Coronary artery (tissue), 2 donors: ENCODE measurements around the gene ZBTB20.

Experiments used
- DNase-seq: peaks from one replicate; pipeline ENCODE4 v3.0.0-alpha.2; 2017; ENCODE audit warnings: low spot score
- H3K27ac ChIP-seq, 2 donors: fragments of 200-600 bp; sonication (generic); one replicate each; pipeline ENCODE4 v1.5.1; 2016 to 2019
- H3K4me3 ChIP-seq: fragments of 200-600 bp; sonication (generic); 2 replicates; pipeline ENCODE4 v1.5.1; 2016; ENCODE audit warnings: mild to moderate bottlenecking, moderate library complexity
- TF ChIP-seq, protein P1 (sequence below): fragments of 200-600 bp; sonication (generic); IDR thresholded peaks from one replicate; pipeline ENCODE4 v1.5.1; 2019; ENCODE audit warnings: antibody characterized with exemption

Gene ZBTB20

DNA sequence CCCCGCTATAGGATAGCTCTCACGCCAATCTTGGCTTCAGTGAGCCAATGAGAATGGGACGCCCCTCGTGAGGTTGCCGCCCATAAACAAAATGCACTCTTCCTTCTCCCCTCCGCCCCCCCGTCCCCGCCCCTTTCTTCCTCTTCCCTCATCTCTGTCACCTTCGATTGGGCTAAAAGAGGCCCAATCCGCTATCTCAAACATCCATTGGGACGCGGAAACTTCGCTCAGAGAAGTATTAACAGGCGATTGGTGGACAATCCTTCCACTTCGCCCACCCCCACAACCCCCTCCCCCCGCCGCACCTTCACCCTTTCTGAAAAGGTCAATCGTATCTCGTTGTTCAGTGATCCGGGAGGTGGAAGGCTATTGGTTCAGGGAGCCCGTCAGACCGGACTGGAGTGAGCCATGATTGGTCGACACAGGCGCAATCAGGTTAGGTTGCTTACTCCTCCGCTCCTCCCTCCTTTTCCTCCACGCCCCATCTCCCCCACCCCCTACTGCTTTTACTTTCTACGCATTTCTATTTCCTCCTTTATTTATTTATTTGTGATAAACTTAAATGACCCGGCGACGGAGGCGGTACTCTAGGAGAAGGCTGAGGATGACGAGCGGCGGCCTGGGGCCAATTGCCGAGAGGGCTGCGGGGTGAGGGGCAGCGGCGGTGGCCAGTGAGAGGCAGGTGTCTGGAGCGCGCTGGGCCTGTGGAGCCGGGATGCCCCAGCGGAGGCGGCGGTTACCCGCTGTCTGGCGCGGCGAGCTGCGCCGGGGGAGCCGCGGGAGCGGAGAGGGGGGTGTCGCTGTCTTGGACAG lies 447 bp upstream of the ZBTB20 start:
- peak; percentile 100 for DNase-seq
- TF ChIP-seq, protein P1, sequence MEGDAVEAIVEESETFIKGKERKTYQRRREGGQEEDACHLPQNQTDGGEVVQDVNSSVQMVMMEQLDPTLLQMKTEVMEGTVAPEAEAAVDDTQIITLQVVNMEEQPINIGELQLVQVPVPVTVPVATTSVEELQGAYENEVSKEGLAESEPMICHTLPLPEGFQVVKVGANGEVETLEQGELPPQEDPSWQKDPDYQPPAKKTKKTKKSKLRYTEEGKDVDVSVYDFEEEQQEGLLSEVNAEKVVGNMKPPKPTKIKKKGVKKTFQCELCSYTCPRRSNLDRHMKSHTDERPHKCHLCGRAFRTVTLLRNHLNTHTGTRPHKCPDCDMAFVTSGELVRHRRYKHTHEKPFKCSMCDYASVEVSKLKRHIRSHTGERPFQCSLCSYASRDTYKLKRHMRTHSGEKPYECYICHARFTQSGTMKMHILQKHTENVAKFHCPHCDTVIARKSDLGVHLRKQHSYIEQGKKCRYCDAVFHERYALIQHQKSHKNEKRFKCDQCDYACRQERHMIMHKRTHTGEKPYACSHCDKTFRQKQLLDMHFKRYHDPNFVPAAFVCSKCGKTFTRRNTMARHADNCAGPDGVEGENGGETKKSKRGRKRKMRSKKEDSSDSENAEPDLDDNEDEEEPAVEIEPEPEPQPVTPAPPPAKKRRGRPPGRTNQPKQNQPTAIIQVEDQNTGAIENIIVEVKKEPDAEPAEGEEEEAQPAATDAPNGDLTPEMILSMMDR = no peak
- Histone ChIP-seq H3K27ac (peak overlapping the region; percentile 97 to 100), H3K4me3 (peak overlapping the region; percentile 83)

DNA sequence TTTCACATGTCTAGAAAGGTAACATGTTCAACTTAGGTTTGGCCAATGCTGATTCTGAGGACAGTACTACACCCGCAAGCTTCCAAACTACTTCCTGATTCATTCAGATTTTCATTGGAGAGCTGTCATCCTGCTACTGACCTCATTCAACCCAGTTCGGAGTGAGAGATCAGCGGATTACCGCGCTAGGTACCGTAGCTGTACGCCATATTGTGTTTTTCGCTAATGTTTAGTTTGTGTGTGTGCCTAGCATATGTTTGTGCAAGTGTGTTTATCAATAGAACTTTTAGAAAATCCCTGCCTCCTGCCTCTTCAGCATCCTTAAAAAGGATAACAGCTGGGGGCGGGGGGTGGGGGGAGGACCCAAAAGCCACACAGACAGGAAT lies 1.1 kb downstream of the ZBTB20 start:
- H3K27ac ChIP-seq = peak overlapping the region; percentile 97 to 99
- H3K4me3 ChIP-seq = peak overlapping the region; percentile 83
- DNase-seq = no peak
- TF ChIP-seq, protein P1 = no peak

DNA sequence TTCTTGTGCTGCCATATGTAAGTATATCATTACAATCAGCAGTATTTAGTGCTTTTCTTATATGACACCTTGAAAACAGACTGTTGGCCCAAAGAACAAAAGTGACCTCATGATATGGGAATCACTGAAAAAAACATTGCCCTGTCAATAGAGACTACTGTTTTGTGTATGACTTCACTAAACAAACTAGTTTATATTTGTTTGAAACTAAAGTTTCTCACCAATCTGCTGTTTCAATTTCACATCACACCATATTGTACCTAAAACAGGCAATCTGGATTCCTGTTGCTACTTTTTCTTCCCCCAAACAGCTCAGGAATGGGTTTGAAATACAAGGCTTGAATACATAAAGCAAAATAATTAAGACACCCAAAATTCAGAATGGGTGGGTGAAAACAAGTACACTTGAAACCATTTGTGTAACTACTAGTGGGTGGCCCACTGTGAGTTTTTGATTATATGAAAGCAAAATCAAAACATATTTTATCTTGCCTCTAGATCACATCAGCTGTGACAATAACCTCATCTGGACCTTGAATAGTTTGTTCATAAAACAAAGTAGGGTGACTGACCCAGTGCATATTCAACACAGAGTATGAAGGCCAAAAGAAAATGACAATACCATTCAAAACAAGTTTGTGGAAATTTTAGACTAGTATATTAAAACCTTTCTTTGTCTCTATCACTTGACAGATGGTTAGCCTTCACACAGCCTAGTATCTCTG lies 5.9 kb downstream of the ZBTB20 start:
- Histone ChIP-seq H3K27ac (no peak overlapping the region), H3K4me3 (no peak overlapping the region)
- no peak for DNase-seq
- TF ChIP-seq, protein P1 = no peak

DNA sequence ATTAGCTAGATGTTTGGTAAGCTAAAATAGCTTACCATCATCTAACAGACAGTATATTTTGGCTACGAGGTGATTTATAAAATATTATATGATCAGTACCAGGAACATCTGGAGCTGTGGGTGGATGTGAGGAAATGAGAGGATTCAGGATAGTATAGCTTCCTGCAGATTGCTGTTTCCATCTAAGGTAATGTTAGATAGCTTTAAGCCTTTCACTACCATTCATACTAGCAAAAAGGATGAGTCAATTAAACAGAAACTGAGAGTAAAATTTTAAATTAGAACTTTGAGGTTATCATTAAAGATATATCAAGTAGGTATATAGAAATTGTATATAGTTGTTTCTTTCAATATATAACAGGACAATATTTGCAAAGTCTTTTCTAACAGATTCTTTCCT lies 8.0 kb downstream of the ZBTB20 start:
- DNase-seq = no peak
- H3K4me3 ChIP-seq = no peak overlapping the region
- no peak overlapping the region for H3K27ac ChIP-seq
- TF ChIP-seq, protein P1 = no peak

DNA sequence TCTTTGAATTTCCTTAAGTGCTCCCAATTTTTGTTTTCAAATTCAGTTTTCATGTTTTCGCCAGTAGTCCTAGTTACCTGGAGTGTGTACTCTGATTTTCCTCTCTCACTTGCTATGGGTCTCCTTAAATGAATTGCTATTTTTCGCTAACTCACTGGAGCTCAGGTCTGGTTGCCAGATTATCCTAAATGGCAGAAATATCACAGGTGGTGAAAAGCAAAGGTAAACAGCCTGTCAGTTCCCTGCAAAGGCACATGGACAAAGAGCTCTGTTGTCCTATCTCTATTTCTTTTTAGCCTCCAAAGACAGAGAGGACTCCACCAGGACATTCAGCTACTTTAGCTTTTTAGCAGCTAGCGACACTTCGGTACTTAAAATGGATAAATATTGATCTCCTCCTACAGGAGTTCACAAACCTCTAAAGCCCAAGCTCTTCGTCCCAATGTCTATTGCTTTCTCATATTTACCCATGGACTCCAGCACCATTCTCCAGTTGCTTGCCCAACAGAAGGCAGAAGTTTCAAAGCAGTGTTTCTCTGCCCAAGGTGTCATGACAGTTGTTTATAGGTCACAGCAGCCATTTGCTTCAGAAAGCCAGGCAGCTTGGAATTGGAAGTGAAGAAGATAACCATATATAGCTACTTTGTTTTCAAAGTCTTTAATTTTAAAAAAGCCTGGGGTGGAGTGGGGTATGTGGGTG lies 12.3 kb downstream of the ZBTB20 start:
- Histone ChIP-seq H3K4me3 (no peak overlapping the region), H3K27ac (no peak overlapping the region)
- DNase-seq = no peak
- TF ChIP-seq, protein P1 = no peak

DNA sequence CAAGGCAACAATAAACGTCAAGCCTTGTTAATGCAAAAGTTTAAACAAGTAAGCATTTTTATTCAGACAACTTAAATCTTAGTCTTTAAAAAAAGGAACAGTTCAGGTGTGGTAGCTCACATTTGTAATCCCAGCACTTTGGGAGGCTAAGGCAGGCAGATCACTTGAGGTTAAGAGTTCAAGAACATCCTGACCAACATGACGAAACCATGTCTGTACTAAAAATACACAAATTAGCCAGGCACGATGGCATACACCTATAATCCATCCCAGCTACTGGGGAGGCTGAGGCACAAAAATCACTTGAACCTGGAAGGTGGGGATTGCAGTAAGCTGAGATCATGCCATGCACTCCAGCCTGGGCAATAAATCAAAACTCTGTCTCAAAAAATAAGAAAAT lies 19.9 kb downstream of the ZBTB20 start:
- H3K27ac ChIP-seq = no peak overlapping the region
- no peak overlapping the region for H3K4me3 ChIP-seq
- no peak for DNase-seq
- TF ChIP-seq, protein P1 = no peak
